Measurements from ENCODE around the gene URB1. TPM values are rescaled to one million over a fixed set of nuclear protein-coding genes. Genes with fewer than 3 reads are reported as not detected.

Gene URB1
- total RNA-seq, 4 donors from 2014 or later, result 13.7 to 17.7 (median 15.2) TPM

DNA sequence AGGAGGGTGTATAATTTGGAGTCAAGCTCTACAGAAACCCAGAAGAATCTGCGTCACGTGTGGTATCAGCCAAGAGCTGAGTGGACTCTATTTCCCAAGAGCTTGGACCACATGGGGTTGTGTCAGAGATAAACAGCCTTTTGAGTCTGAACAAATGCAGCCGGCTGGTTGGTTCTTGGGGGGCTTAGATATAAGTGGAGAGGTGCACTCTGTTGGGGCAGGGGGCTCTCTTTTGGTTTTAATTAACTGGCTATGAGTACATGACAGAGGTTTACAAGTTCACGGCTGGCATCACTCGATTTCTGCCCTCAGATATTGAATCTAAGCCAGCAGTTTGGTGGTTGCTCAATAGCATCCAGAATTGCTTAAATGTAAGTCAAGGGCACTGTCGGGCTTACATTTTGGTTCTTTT is 94.7 kb downstream of the URB1 start:
- DNase-seq (no peak), ATAC-seq (peak in 1 of 2 donors; percentile 36)
- Histone ChIP-seq H3K4me1 (no peaks in the 10 kb centered on the region), H3K4me3 (no peak overlapping the region), H3K9me3 (no peaks in the 10 kb centered on the region), H3K27ac (no peak overlapping the region), H3K27me3 (no peaks in the 10 kb centered on the region), H3K36me3 (no peaks in the 10 kb centered on the region)
- TF ChIP-seq, protein P1, sequence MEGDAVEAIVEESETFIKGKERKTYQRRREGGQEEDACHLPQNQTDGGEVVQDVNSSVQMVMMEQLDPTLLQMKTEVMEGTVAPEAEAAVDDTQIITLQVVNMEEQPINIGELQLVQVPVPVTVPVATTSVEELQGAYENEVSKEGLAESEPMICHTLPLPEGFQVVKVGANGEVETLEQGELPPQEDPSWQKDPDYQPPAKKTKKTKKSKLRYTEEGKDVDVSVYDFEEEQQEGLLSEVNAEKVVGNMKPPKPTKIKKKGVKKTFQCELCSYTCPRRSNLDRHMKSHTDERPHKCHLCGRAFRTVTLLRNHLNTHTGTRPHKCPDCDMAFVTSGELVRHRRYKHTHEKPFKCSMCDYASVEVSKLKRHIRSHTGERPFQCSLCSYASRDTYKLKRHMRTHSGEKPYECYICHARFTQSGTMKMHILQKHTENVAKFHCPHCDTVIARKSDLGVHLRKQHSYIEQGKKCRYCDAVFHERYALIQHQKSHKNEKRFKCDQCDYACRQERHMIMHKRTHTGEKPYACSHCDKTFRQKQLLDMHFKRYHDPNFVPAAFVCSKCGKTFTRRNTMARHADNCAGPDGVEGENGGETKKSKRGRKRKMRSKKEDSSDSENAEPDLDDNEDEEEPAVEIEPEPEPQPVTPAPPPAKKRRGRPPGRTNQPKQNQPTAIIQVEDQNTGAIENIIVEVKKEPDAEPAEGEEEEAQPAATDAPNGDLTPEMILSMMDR (IDR thresholded peaks at IDR 0.05 in 4 of 5, conservative IDR thresholded peaks at IDR 0.05 in 1 of 5), result no peak
- no peak for TF ChIP-seq POLR2A (IDR thresholded peaks at IDR 0.05)
- intact Hi-C loops (cut with DNase I; ENCODE audit: low total_unique reads) (no loop called here), in situ Hi-C loops (cut with MboI; ENCODE audit: low sequenced_read_pairs in 4 of 4) (no loop called here)

GRCh38 chr21:32297449-32297848 is 95.4 kb downstream of the URB1 start:
- in situ Hi-C loops (cut with MboI; ENCODE audit: low sequenced_read_pairs in 4 of 4), result no loop called here
- TF ChIP-seq POLR2A (IDR thresholded peaks at IDR 0.05), result no peak
- TF ChIP-seq, protein P1 (IDR thresholded peaks at IDR 0.05 in 4 of 5, conservative IDR thresholded peaks at IDR 0.05 in 1 of 5), result no peak
- Histone ChIP-seq H3K4me1 (no peaks in the 10 kb centered on the region), H3K36me3 (no peaks in the 10 kb centered on the region), H3K27me3 (no peaks in the 10 kb centered on the region), H3K4me3 (no peak overlapping the region), H3K27ac (no peak overlapping the region), H3K9me3 (no peaks in the 10 kb centered on the region)
- intact Hi-C loops (cut with DNase I; ENCODE audit: low total_unique reads), result no loop called here
- DNase-seq, result no peak
- no peak for ATAC-seq

DNA sequence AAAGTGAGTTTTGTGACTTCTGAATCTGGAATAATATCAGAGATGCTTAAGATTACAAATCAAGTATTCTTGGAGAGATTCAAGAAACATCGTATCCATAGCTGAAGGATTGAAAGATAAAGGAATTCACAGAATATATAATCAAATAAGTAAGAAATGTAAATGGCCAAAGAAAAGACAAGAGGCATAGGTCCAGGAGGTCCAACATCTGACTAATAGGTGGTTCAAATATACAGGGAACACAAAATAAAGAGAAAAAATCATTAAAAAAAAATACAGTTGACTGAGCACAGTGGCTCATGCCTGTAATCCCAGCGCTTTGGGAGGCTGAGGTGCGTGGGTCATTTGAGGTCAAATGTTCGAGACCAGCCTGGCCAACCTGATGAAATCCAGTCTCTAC is 107.3 kb downstream of the URB1 start:
- Histone ChIP-seq H3K27me3 (no peaks in the 10 kb centered on the region), H3K4me1 (no peaks in the 10 kb centered on the region), H3K27ac (no peak overlapping the region), H3K9me3 (no peaks in the 10 kb centered on the region), H3K4me3 (no peak overlapping the region), H3K36me3 (no peaks in the 10 kb centered on the region)
- DNase-seq (no peak), ATAC-seq (no peak)
- intact Hi-C loops (cut with DNase I; ENCODE audit: low total_unique reads), result no loop called here
- TF ChIP-seq POLR2A (IDR thresholded peaks at IDR 0.05), result no peak
- TF ChIP-seq, protein P1 (IDR thresholded peaks at IDR 0.05 in 4 of 5, conservative IDR thresholded peaks at IDR 0.05 in 1 of 5), result no peak
- in situ Hi-C loops (cut with MboI; ENCODE audit: low sequenced_read_pairs in 4 of 4), result no loop called here

GRCh38 chr21:32282992-32283391 is 109.8 kb downstream of the URB1 start:
- H3K9me3 ChIP-seq, result no peaks in the 10 kb centered on the region
- ATAC-seq (no peak), DNase-seq (no peak)
- H3K4me1 ChIP-seq, result peaks cover 10 to 18% of the 10 kb centered on the region in 2 donors
- TF ChIP-seq, protein P1 (IDR thresholded peaks at IDR 0.05 in 4 of 5, conservative IDR thresholded peaks at IDR 0.05 in 1 of 5), result no peak
- no peak for TF ChIP-seq POLR2A (IDR thresholded peaks at IDR 0.05)
- H3K27me3 ChIP-seq, result no peaks in the 10 kb centered on the region
- H3K27ac ChIP-seq, result no peak overlapping the region
- in situ Hi-C loops (cut with MboI; ENCODE audit: low sequenced_read_pairs in 4 of 4) (no loop called here), intact Hi-C loops (cut with DNase I; ENCODE audit: low total_unique reads) (no loop called here)
- no peaks in the 10 kb centered on the region for H3K36me3 ChIP-seq
- H3K4me3 ChIP-seq, result no peak overlapping the region

DNA sequence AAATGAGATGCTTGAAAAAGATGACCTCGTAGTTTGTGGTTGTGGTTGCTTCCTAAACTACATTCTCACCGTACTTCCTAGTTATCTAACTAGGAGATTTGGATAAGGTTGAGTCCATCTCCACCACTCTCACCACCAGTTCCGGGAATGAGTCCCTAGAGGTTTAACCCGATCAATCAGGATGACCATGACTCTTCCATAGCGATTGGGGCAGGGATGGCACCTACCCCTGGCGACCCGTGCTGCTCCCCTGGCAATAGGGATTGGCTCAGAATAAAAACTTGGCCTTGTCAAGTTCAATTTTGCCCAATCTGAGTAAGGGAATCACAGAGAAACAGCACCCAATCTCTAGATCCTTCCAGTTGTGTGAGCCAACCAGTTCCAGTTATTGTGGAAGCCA is 111.3 kb downstream of the URB1 start:
- in situ Hi-C loops (cut with MboI; ENCODE audit: low sequenced_read_pairs in 4 of 4), result no loop called here
- H3K27ac ChIP-seq, result no peak overlapping the region
- no peak for TF ChIP-seq POLR2A (IDR thresholded peaks at IDR 0.05)
- TF ChIP-seq, protein P1 (IDR thresholded peaks at IDR 0.05 in 4 of 5, conservative IDR thresholded peaks at IDR 0.05 in 1 of 5), result no peak
- H3K4me1 ChIP-seq, result peaks cover 14 to 25% of the 10 kb centered on the region in 2 donors
- intact Hi-C loops (cut with DNase I; ENCODE audit: low total_unique reads), result no loop called here
- no peaks in the 10 kb centered on the region for H3K27me3 ChIP-seq
- H3K36me3 ChIP-seq, result no peaks in the 10 kb centered on the region
- no peaks in the 10 kb centered on the region for H3K9me3 ChIP-seq
- no peak for ATAC-seq
- no peak overlapping the region for H3K4me3 ChIP-seq
- DNase-seq, result no peak

All from gastrocnemius medialis (tissue), 4 donors.